ENCODE results near the gene MBP. TPM values are rescaled to one million over a fixed set of nuclear protein-coding genes. Genes with fewer than 3 reads are reported as not detected.

The MBP gene
- total RNA-seq, 2 experiments from 2014 or later = 86.5 to 87.0 TPM

DNA sequence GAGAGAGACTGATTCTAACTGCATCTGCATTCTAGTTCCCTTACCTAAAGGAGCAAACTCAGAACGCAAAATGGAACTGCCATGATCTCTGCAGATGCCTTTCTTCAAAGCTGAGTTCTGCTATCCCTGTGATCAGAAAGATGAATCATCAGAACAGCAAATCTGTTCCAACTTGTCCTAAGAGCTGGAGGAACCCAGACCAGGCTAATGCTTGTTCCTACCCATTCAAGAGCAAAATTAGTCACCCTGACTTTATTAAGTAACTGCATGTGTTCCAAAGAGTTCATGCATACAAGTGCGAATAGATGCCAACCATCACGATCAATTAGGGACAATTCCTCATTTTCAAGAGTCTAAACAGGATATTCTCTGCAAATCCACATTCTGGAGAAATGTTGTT, 46.5 kb downstream of the MBP start:
- peak overlapping the region; percentile 32 for H3K27ac Mint-ChIP-seq
- H3K36me3 Mint-ChIP-seq (ENCODE audit: low read depth) = peaks cover 71% of the 10 kb centered on the region
- no peaks in the 10 kb centered on the region for H3K9me3 Mint-ChIP-seq (ENCODE audit: insufficient read depth)
- H3K4me1 Mint-ChIP-seq (ENCODE audit: low read depth) = peaks cover 60% of the 10 kb centered on the region
- ChIA-PET POLR2A (no interaction called here), CTCF (interaction anchor here (1.0 to 1.4 kb wide), 2 partner anchors 10 to 17 kb away, joined by 3 to 4 read pairs; no protein-coding TSS in a partner anchor)
- no peak overlapping the region for H3K4me3 Mint-ChIP-seq
- ATAC-seq (no peak), DNase-seq (no peak)
- no peaks in the 10 kb centered on the region for H3K27me3 Mint-ChIP-seq (ENCODE audit: low read depth)

DNA sequence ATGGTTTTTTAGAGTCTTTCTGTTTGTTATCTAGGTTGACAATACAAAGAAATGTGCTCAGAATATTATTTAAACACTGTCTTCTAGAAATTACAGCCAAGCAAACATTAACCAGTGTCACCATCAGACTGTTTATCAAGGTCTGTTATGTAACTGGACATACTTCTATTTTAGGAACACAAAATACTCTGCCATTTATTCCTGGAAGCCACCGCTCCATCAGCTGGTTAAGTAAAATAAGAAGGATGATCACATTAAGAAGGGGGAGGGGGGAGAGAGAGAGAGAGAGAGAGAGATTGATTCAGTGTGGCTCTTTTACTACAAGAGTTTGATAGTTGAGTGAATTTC, 47.9 kb downstream of the MBP start:
- Mint-ChIP-seq H3K27me3 (ENCODE audit: low read depth) (no peaks in the 10 kb centered on the region), H3K36me3 (ENCODE audit: low read depth) (peaks cover 69% of the 10 kb centered on the region), H3K27ac (peak overlapping the region; percentile 69), H3K4me3 (no peak overlapping the region), H3K4me1 (ENCODE audit: low read depth) (peaks cover 65% of the 10 kb centered on the region), H3K9me3 (ENCODE audit: insufficient read depth) (no peaks in the 10 kb centered on the region)
- CTCF ChIA-PET = interaction anchor here (0.6 to 1.7 kb wide), 5 partner anchors 22 to 84 kb away, joined by 3 to 4 read pairs (median 3); no protein-coding TSS in a partner anchor
- ATAC-seq (no peak), DNase-seq (no peak)
- POLR2A ChIA-PET = interaction anchor here (1.0 to 1.4 kb wide), 4 partner anchors 8 to 21 kb away, joined by 3 to 11 read pairs (median 6); no protein-coding TSS in a partner anchor

GRCh38 chr18:77082316-77082955, 50.1 kb downstream of the MBP start:
- ATAC-seq (no peak), DNase-seq (no peak)
- ChIA-PET CTCF (no interaction called here), POLR2A (no interaction called here)
- H3K4me3 Mint-ChIP-seq = no peak overlapping the region
- H3K36me3 Mint-ChIP-seq (ENCODE audit: low read depth) = peaks cover 66% of the 10 kb centered on the region
- no peaks in the 10 kb centered on the region for H3K9me3 Mint-ChIP-seq (ENCODE audit: insufficient read depth)
- H3K27ac Mint-ChIP-seq = peak overlapping the region; percentile 13
- peaks cover 83% of the 10 kb centered on the region for H3K4me1 Mint-ChIP-seq (ENCODE audit: low read depth)
- H3K27me3 Mint-ChIP-seq (ENCODE audit: low read depth) = no peaks in the 10 kb centered on the region

- Mint-ChIP-seq H3K36me3 (ENCODE audit: low read depth) (peaks cover 63% of the 10 kb centered on the region), H3K9me3 (ENCODE audit: insufficient read depth) (no peaks in the 10 kb centered on the region), H3K4me3 (no peak overlapping the region), H3K4me1 (ENCODE audit: low read depth) (peaks cover 86% of the 10 kb centered on the region), H3K27me3 (ENCODE audit: low read depth) (no peaks in the 10 kb centered on the region), H3K27ac (peak overlapping the region; percentile 59)
- CTCF ChIA-PET = no interaction called here
- ATAC-seq (no peak), DNase-seq (no peak)
- POLR2A ChIA-PET = no interaction called here
Measured at GRCh38 chr18:77081390-77081778, 51.2 kb downstream of the MBP start.

DNA sequence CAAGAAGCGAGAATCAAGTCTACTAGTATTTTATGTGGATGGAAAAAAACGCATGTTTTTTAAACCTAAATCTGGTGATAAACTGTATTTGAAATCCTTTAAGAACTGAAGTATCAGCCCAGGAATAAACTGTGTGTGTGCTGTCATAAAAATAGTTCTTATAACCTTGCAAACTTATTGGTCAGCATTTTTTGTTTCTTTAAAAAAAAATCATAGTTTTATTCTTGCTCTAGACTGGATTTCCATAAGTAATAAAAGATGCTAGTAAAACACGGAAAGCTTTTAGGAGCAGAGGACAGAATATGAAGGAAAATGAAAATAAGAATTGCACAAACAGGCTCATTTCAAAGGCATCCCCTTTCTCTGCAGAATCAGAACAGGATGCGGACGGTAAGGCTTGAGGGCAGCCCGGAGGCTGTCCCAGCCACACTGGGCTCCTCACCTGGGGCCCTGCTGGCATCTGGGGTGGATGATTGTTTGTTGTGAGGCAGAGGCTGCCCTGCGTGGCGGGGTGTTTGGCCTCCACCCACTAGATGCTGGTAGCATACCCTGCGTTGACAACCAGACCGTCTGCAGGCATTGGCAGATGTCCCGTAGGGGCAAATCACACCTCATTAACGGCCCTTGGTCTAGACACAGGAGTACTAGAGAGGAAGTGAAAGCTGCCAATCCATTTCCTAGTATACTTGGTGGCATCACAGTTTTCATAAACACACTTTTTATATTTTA, 52.5 kb downstream of the MBP start:
- DNase-seq = no peak
- POLR2A ChIA-PET = no interaction called here
- peak overlapping the region; percentile 74 for H3K27ac Mint-ChIP-seq

DNA sequence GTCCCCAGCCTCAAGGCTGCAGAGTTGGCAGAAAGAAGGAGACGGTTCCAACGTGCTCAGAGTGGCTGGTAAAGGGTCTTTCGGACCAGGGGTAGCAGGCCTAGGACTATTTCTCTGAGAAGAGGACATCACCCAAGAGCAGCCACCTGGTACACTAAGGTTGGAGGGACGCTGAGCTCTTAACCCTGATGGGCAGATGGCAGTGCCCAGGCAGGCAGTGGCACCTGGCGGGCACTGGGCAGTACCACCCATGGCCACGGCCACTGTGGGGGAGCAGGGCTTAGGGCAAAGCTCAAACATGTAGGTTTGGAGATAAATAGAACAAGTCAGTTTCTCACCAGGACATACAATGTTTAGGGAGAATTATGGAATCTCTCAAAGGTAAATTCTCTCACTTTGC, 53.5 kb downstream of the MBP start:
- POLR2A ChIA-PET = no interaction called here
- H3K27ac Mint-ChIP-seq = no peak overlapping the region
- ATAC-seq = no peak
- peaks cover 64% of the 10 kb centered on the region for H3K36me3 Mint-ChIP-seq (ENCODE audit: low read depth)
- H3K4me1 Mint-ChIP-seq (ENCODE audit: low read depth) = peaks cover 82% of the 10 kb centered on the region
- H3K27me3 Mint-ChIP-seq (ENCODE audit: low read depth) = no peaks in the 10 kb centered on the region
- no peak for DNase-seq
- CTCF ChIA-PET = interaction anchor here (1.9 kb wide), 1 partner anchor 10 kb away, joined by 6 read pairs; no protein-coding TSS in a partner anchor
- no peaks in the 10 kb centered on the region for H3K9me3 Mint-ChIP-seq (ENCODE audit: insufficient read depth)
- H3K4me3 Mint-ChIP-seq = no peak overlapping the region

More for the DNA sequence above, 52.5 kb downstream of the MBP start:
- Mint-ChIP-seq H3K27me3 (ENCODE audit: low read depth) (no peaks in the 10 kb centered on the region), H3K4me1 (ENCODE audit: low read depth) (peaks cover 82% of the 10 kb centered on the region), H3K4me3 (peak overlapping the region; percentile 34), H3K36me3 (ENCODE audit: low read depth) (peaks cover 63% of the 10 kb centered on the region), H3K9me3 (ENCODE audit: insufficient read depth) (no peaks in the 10 kb centered on the region)
- CTCF ChIA-PET = interaction anchor here (0.9 to 1.9 kb wide), 2 partner anchors 11 to 127 kb away, joined by 3 to 6 read pairs; no protein-coding TSS in a partner anchor
- ATAC-seq = peak; percentile 76

DNA sequence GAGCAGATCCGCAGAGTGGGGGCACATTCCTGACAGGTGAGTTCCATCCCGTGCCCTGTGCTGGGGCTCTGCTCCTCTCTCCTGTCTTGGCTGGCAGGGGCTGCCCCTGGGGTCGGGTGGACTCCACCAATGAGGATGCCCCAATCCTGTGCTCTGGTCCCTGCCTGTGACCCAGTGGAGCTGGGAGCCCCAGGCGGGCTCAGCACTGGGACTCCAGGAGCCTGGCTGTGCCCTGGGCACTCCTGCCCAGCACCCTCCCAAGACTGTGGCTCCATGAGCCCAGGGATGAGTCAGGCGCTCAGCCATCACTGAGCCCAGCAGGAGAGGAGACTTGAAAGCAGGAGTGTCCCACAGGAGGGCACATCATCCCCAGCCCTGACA, 53.9 kb downstream of the MBP start:
- Mint-ChIP-seq H3K27ac (peak overlapping the region; percentile 43), H3K36me3 (ENCODE audit: low read depth) (peaks cover 64% of the 10 kb centered on the region), H3K4me3 (no peak overlapping the region), H3K27me3 (ENCODE audit: low read depth) (no peaks in the 10 kb centered on the region), H3K4me1 (ENCODE audit: low read depth) (peaks cover 82% of the 10 kb centered on the region), H3K9me3 (ENCODE audit: insufficient read depth) (no peaks in the 10 kb centered on the region)
- ATAC-seq (no peak), DNase-seq (no peak)
- CTCF ChIA-PET = interaction anchor here (1.2 to 1.9 kb wide), 2 partner anchors 10 to 12 kb away, joined by 3 to 6 read pairs; no protein-coding TSS in a partner anchor
- POLR2A ChIA-PET = interaction anchor here (1.3 kb wide), 1 partner anchor 9 kb away, joined by 6 read pairs; no protein-coding TSS in a partner anchor

GRCh38 chr18:77077941-77078689, 54.5 kb downstream of the MBP start:
- Mint-ChIP-seq H3K36me3 (ENCODE audit: low read depth) (peaks cover 64% of the 10 kb centered on the region), H3K9me3 (ENCODE audit: insufficient read depth) (no peaks in the 10 kb centered on the region), H3K27me3 (ENCODE audit: low read depth) (no peaks in the 10 kb centered on the region), H3K27ac (peak overlapping the region; percentile 43), H3K4me3 (no peak overlapping the region), H3K4me1 (ENCODE audit: low read depth) (peaks cover 84% of the 10 kb centered on the region)
- POLR2A ChIA-PET = interaction anchor here (1.0 to 1.3 kb wide), 2 partner anchors 8 to 15 kb away, joined by 4 to 6 read pairs; no protein-coding TSS in a partner anchor
- DNase-seq (no peak), ATAC-seq (no peak)
- CTCF ChIA-PET = interaction anchor here (1.2 to 1.9 kb wide), 2 partner anchors 9 to 11 kb away, joined by 3 to 6 read pairs; no protein-coding TSS in a partner anchor

- no peaks in the 10 kb centered on the region for H3K27me3 Mint-ChIP-seq (ENCODE audit: low read depth)
- H3K9me3 Mint-ChIP-seq (ENCODE audit: insufficient read depth) = no peaks in the 10 kb centered on the region
- peaks cover 64% of the 10 kb centered on the region for H3K36me3 Mint-ChIP-seq (ENCODE audit: low read depth)
- POLR2A ChIA-PET = interaction anchor here (1.0 to 1.3 kb wide), 2 partner anchors 8 to 14 kb away, joined by 4 to 6 read pairs; no protein-coding TSS in a partner anchor
- ATAC-seq (no peak), DNase-seq (no peak)
- H3K4me3 Mint-ChIP-seq = no peak overlapping the region
- CTCF ChIA-PET = interaction anchor here (1.2 kb wide), 1 partner anchor 10 kb away, joined by 3 read pairs; no protein-coding TSS in a partner anchor
- H3K27ac Mint-ChIP-seq = no peak overlapping the region
- H3K4me1 Mint-ChIP-seq (ENCODE audit: low read depth) = peaks cover 83% of the 10 kb centered on the region
Measured at GRCh38 chr18:77077401-77077800, 55.2 kb downstream of the MBP start.

- no peak overlapping the region for H3K4me3 Mint-ChIP-seq
- H3K4me1 Mint-ChIP-seq (ENCODE audit: low read depth) = peaks cover 85% of the 10 kb centered on the region
- H3K27ac Mint-ChIP-seq = no peak overlapping the region
- DNase-seq = no peak
- no peaks in the 10 kb centered on the region for H3K9me3 Mint-ChIP-seq (ENCODE audit: insufficient read depth)
- CTCF ChIA-PET = interaction anchor here (0.9 kb wide), 2 partner anchors 9 to 13 kb away, joined by 3 read pairs; no protein-coding TSS in a partner anchor
- POLR2A ChIA-PET = interaction anchor here (1.1 kb wide), 1 partner anchor 57 kb away, joined by 4 read pairs; no protein-coding TSS in a partner anchor
- H3K36me3 Mint-ChIP-seq (ENCODE audit: low read depth) = peaks cover 69% of the 10 kb centered on the region
- no peaks in the 10 kb centered on the region for H3K27me3 Mint-ChIP-seq (ENCODE audit: low read depth)
- ATAC-seq = no peak
Measured at GRCh38 chr18:77076111-77076510, 56.5 kb downstream of the MBP start.

DNA sequence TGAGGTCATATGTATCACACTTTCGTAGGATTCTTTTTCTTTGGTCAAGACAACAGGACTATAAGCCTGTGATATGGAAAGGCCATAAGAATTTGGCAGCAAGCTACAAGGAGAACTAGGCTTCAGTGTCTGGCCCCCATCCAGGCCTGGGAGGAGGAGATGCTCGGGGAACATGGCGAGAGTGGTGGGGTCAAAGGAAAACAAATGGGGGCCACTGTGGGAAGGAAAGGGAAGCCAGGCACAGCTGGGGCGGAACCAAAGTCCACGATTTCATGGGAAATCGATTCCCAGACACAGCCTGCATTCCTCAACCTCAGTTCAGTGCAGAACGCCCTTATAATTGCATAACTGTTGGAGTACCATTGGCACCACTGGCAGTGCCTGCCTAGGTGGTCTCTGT, 58.2 kb downstream of the MBP start:
- DNase-seq = no peak
- H3K27ac Mint-ChIP-seq = peak overlapping the region; percentile 66
- peaks cover 75% of the 10 kb centered on the region for H3K36me3 Mint-ChIP-seq (ENCODE audit: low read depth)
- H3K4me1 Mint-ChIP-seq (ENCODE audit: low read depth) = peaks cover 87% of the 10 kb centered on the region
- no peak overlapping the region for H3K4me3 Mint-ChIP-seq
- CTCF ChIA-PET = interaction anchor here (1.2 to 5.0 kb wide), 2 partner anchors 9 to 27 kb away, joined by 3 to 15 read pairs; no protein-coding TSS in a partner anchor
- no peak for ATAC-seq
- H3K27me3 Mint-ChIP-seq (ENCODE audit: low read depth) = no peaks in the 10 kb centered on the region
- POLR2A ChIA-PET = interaction anchor here (1.3 kb wide), 1 partner anchor 11 kb away, joined by 13 read pairs; no protein-coding TSS in a partner anchor
- H3K9me3 Mint-ChIP-seq (ENCODE audit: insufficient read depth) = no peaks in the 10 kb centered on the region
